SHP77 (cell line): ENCODE measurements around the gene ULK4.
"Not testable (repeated sequence)": the region's sequence is repeated elsewhere in the genome, so short reads cannot be mapped to it uniquely, and the experiment has no call there.

Source experiments
- DNase-seq, 2 experiments: peaks; one replicate each; lab custom pipeline; 2025; lab: John Stamatoyannopoulos, UW

The ULK4 gene

GRCh38 chr3:41688595-41689380, 273.1 kb downstream of the ULK4 start:
- DNase-seq: no peak

GRCh38 chr3:41684797-41685735, 276.8 kb downstream of the ULK4 start:
- no peak for DNase-seq

- no peak for DNase-seq
Measured at GRCh38 chr3:41683666-41684350, 278.1 kb downstream of the ULK4 start.

GRCh38 chr3:41682996-41683395, 278.9 kb downstream of the ULK4 start:
- no peak for DNase-seq

DNA sequence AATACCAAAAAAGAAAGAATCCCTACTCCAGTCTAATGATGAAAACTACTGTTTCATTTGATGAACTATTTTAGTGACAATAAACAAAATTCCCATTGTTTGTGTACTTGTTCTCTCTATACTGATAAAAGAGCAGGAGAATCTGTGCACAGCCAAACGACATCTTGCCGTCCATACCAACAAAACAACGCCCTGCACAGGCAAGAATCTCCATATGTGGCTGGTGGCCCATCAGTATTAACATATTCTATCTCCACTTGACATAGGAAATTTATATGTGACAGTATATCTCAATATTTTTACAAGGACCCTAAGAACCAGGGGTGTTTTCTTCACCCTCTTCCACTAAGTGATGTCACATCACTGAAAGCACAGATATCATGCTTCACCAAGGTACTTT, 279.5 kb downstream of the ULK4 start:
- DNase-seq: no peak

GRCh38 chr3:41681479-41681878, 280.4 kb downstream of the ULK4 start:
- DNase-seq: no peak

GRCh38 chr3:41679374-41679773, 282.5 kb downstream of the ULK4 start:
- no peak for DNase-seq

DNA sequence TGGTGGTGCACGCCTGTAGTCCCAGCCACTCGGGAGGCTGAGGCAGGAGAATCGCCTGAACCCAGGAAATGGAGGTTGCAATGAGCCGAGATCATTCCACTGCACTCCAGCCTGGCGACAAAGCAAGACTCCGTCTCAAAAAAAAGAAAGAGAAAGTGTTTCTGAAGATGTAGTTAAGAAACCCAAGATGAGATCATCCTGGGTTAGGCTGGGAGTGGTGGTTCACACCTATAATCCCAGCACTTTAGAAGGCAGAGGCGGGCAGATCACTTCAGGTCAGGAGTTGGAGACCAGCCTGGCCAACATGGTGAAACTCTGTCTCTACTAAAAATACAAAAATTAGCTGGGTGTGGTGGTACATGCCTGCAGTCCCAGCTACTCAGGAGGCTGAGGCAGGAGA, 286.8 kb downstream of the ULK4 start:
- not testable (repeated sequence) for DNase-seq

DNA sequence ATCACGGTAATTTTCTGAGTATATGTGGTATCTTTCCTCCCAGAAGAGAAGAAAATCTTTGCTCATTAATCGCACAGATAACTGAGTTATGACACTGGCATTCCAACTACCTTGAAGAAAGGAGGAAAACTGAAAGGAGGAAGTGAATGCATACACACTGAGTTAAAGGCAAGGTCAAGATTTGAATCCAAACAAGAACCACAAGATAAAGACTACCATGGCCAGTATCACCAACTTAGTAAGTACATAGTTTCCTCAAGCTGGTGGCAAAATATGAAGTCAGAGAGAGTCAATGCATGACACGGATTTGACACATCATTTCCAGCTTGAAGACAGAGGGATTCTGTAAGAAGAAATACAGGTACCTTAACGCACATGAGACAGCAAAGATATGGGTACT, 287.5 kb downstream of the ULK4 start:
- no peak for DNase-seq

GRCh38 chr3:41673650-41674049, 288.3 kb downstream of the ULK4 start:
- DNase-seq: no peak

DNA sequence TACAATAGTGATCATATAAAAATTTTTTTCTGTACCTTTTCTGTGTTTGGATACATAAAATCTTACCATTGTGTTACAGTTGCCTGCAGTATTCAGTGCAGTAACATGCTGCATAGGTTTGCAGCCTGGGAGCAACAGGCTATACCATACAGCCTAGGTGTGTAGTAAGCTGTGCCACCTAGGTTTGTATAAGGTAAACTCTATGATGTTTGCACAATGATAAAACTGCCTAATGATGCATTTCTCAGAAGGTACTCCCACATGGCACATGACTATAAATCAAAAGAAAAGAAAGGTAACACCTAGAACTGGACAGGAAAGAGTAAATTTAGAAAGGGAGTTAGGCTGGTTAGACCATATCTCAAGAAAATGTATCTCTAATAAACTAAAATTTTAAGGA, 293.5 kb downstream of the ULK4 start:
- no peak for DNase-seq

DNA sequence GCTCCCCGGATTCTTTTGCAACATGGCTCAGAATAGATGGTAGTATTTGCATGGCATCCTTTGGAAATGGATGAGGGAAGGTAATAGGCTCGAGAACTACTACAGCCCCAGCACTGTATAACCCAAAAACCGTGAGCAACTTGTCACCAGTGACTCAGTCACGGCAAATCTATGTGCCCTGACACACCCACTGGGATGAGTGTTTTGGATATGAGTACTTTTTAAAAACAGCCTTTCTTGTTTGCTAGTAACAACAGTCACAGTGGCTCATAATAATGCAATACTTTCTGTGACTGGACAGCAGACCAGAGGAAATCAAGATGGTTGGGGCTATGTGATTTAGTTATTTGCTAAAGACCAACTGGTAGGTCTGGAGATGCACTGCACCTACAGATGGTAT, 299.6 kb downstream of the ULK4 start:
- DNase-seq: no peak

DNA sequence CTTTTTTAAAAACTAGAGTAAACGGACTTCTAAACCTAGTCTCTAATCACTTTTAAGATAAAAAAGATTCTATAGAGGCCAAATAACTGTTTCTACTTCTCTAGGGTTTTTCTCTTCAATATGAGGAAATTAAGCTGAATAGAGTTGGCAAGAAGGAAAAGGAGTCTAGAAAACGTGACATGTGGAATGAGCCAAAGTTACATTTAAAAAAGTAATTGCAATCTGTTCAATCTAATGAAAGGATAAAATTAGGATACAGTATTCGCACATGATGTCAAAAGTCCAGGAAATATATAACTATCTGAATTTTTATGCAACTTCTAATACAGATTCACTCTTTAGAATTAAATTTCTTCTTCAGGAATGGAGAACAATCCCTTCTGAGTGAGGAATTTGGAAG, 300.1 kb downstream of the ULK4 start:
- DNase-seq: no peak

DNA sequence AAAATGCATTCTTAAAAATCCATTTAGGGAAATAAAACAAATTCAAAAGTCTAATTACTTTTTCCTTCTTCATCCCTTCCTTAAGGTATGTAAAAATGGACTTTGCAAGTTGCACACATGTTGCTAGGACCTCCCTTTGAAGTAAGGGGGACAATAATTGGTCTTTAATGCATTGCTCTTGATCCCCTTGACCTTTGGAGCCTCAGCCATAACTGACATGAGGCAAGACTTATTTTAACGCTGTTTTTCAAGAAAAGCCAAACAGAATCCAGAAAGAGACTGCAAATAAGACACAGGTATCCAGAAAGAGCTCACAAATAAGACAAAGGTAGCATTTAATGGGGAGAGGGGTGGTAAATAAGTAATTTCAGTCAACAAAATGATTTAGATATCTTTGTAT, 301.4 kb downstream of the ULK4 start:
- no peak for DNase-seq

- DNase-seq: no peak
Measured at GRCh38 chr3:41653571-41654239, 308.2 kb downstream of the ULK4 start.

DNA sequence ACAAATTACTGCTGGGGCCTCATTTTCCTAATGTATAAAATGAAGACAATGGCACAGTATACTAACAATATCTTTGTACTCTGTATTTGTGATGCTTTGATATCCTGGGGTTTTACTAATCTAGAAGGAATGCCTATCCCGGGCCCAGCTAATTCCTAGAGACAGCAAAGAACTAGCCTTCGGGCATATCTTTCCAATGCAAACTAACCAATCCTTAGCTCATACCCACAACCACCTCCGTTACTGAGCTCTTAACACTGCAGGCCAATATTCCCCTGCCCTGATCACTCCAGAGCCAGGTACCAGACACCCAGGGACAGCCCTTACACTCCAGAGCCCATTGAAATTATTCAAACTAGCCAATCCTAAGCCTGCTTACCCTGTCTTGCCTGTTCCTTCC, 309.0 kb downstream of the ULK4 start:
- DNase-seq: no peak

- no peak for DNase-seq
Measured at GRCh38 chr3:41652506-41652905, 309.4 kb downstream of the ULK4 start.

DNA sequence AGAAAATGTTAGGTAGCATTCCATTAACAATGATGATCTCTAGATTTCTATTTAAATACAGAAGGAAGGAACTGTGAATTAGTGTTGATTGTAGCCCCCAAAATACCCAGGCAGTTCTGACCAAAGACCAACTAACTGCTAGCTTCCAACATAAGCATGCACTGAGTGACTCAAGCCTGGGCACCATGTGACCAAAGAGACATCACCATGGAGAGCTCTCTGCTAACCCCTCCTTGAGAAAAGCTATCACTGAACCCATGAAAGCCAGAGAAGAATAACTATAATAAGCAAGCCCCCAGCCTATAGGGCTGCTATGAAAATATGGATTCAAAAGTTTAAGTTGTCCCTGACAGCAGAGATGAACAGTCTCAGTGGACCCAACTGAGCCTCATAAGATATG, 310.2 kb downstream of the ULK4 start:
- DNase-seq: no peak

DNA sequence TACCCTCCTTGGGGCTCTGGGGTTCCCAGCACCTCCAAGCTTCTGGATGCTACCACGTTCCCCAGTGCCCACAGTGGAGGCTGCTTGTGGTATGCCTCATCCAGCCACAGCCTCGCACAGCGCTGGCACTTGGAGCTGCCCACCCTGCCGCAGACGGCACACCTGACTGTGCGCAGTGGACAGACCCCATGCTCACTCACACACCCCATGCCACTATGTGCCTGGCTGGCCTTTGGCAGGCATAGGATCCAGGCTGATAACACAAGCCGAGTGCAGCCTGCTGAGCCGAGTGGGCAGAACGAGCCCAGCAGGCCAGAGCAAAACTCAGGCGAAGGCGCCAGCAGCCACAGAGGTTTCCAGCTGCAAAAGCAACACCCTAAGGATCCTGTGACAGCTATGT, 311.5 kb downstream of the ULK4 start:
- DNase-seq: no peak

DNA sequence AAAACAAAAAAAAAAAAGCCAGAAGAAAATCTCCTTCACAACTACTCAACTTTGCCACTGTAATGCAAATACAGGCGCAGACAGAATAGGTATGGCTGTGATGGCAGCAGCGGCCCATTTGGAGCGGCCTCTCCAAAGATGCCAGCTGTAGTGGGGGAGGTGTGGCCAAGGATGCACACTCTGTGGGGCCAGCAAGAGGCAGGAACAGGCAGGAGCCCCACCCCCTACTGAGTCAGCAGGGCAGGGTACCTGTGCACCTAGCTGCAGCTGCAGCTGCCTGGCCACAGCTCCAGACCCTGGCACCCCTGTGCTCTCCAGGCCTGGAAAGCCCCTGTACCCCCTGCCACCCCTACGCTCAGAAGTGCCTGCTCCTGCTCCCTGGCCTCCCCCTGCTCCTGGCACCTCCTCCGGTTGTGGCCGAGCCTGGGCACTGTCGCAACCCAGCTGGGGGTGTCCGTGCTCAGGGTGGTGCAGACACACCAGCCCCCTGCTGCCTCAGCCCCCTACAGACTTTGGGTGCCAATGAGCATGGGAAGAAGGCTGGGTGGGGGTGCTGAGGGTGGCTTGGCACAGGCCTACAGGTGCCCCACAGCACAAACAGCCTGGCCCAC, 312.7 kb downstream of the ULK4 start:
- no peak for DNase-seq

DNA sequence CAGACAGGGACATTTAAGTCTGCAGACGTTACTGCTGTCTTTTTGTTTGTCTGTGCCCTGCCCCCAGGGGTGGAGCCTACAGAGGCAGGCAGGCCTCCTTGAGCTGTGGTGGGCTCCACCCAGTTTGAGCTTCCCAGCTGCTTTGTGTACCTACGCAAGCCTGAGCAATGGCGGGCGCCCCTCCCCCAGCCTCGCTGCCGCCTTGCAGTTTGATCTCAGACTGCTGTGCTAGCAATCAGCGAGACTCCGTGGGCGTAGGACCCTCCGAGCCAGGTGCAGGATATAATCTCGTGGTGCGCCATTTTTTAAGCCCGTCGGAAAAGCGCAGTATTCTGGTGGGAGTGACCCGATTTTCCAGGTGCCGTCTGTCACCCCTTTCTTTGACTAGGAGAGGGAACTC, 314.2 kb downstream of the ULK4 start:
- DNase-seq: not testable (repeated sequence)

DNA sequence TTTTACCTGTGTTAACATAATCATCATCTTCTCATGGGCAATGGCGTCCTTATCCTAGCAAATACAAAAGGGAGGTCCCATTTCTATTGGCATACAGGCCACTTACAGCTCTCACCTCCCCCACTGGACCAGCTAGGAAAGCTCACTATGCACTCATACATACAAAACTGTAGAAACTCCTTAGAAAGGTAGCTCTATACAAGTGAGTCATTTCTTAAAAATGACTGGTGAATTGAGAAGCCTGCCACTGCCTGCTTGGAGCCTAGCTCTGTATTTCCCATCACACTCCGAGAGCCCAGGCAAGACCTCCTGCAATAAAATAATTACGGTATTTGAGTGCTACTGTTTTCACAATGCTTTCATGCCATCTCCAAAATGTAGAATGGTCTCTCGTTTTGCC, 321.8 kb downstream of the ULK4 start:
- DNase-seq: no peak
